Prostate gland (tissue), 2 donors: ENCODE results near the gene CRADD.

ENCODE experiments used
- POLR2A ChIP-seq: fragments of 450-650 bp; IDR thresholded peaks from one replicate; pipeline ENCODE4 v1.6.1; 2016; ENCODE audit warnings: antibody characterized with exemption, mild to moderate bottlenecking
- POLR2AphosphoS5 ChIP-seq: sonication (generic); formaldehyde crosslinking; IDR thresholded peaks from one replicate; pipeline ENCODE4 v1.6.1; 2017; ENCODE audit warnings: antibody characterized with exemption
- TF ChIP-seq, protein P1 (sequence below), 4 experiments: fragments of 200-600 bp in 2 of 4; fragments of 450-650 bp in 2 of 4; sonication (generic) in 2 of 4; IDR thresholded peaks; 1 replicate in 3 of 4; 2 replicates in 1 of 4; pipeline ENCODE4 v1.5.1; 2016 to 2019; ENCODE audit warnings: antibody characterized with exemption in 4 of 4, mild to moderate bottlenecking in 2 of 4, moderate library complexity in 2 of 4

DNA sequence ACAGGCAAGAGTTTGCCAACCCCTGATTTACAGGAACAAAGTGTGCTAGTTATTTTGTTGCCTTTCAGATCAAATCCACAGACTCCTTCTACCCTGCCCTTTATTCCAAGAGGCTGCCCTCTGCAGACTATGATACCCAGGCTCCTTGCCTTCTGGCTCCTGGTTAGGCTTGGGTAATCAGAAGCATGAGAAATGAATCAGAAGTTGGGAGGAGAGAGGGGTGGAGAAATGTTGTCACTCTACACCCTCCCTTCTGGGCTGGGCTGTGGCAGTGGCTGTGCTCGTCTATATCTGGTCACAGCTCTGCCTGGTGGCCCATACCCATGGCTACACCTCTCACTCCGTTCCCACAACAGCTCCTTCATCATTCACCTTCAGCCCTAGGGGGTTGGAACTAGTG, 266.6 kb downstream of the CRADD start:
- TF ChIP-seq POLR2A (no peak), POLR2AphosphoS5 (peak; percentile 92)
- TF ChIP-seq, protein P1, sequence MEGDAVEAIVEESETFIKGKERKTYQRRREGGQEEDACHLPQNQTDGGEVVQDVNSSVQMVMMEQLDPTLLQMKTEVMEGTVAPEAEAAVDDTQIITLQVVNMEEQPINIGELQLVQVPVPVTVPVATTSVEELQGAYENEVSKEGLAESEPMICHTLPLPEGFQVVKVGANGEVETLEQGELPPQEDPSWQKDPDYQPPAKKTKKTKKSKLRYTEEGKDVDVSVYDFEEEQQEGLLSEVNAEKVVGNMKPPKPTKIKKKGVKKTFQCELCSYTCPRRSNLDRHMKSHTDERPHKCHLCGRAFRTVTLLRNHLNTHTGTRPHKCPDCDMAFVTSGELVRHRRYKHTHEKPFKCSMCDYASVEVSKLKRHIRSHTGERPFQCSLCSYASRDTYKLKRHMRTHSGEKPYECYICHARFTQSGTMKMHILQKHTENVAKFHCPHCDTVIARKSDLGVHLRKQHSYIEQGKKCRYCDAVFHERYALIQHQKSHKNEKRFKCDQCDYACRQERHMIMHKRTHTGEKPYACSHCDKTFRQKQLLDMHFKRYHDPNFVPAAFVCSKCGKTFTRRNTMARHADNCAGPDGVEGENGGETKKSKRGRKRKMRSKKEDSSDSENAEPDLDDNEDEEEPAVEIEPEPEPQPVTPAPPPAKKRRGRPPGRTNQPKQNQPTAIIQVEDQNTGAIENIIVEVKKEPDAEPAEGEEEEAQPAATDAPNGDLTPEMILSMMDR (IDR thresholded peaks at IDR 0.05): peak in 1 of 4 experiments; percentile 12
